Left lung (tissue), 10 donors: ENCODE data around the gene IL4I1. TPM values are rescaled to one million over a fixed set of nuclear protein-coding genes. Genes with fewer than 3 reads are reported as not detected.
A peak's percentile ranks its signal among the peaks of the same experiment; 100 is the strongest.

ENCODE experiments used
- ATAC-seq: fragments of 200-7000 bp; cut with Tn5 transposase; one replicate; pipeline ENCODE4 v1.9.1; 2020; ENCODE audit warnings: moderate library complexity
- DNase-seq, 4 donors: peaks; one replicate each; pipeline ENCODE4 v3.0.0-alpha.2; 2013 to 2020
- H3K27ac ChIP-seq, 2 donors: fragments of 200-600 bp; sonication (generic) in 1 of 2; one replicate each; pipeline versions ENCODE4 v1.5.0 to v1.8.0; 2020 to 2021
- H3K27me3 ChIP-seq, 2 donors: fragments of 200-600 bp; sonication (generic) in 1 of 2; one replicate each; pipeline versions ENCODE4 v1.5.0 to v1.8.0; 2020 to 2021
- H3K36me3 ChIP-seq, 2 donors: fragments of 200-600 bp; sonication (generic) in 1 of 2; one replicate each; pipeline versions ENCODE4 v1.5.0 to v1.8.0; 2020 to 2021
- H3K4me1 ChIP-seq, 2 donors: fragments of 200-600 bp; one replicate each; pipeline ENCODE4 v1.8.0; 2021
- H3K4me3 ChIP-seq, 2 donors: fragments of 200-600 bp; sonication (generic) in 1 of 2; one replicate each; pipeline versions ENCODE4 v1.5.0 to v1.8.0; 2020 to 2021; ENCODE audit warnings: mild to moderate bottlenecking in 1 of 2
- H3K9me3 ChIP-seq, 2 donors: fragments of 200-600 bp; sonication (generic) in 1 of 2; one replicate each; pipeline versions ENCODE4 v1.5.0 to v1.8.0; 2020 to 2021
- intact Hi-C, 2 donors: fragments of 100-400 bp; cut with DNase I; formaldehyde crosslinking; loops; one replicate each; pipeline versions ENCODE4 v1.11.2 to v1.14.2; 2022
- polyA plus RNA-seq, 6 donors: library from polyadenylated mRNA; unstranded; fragments of 120-200 nt; gene quantifications; one replicate each; pipeline ENCODE4 v1.2.1, GENCODE V29; 2013; ENCODE audit not compliant: insufficient read length in 6 of 6
- total RNA-seq, 2 donors: library from RNA; stranded (reverse); fragmentation: NEBNext Ultra II Directional; extraction: Animal tissue kit (Norgen Biotek cat#: 25700); gene quantifications; one replicate each; pipeline ENCODE4 v1.2.1, GENCODE V29; 2021
- TF ChIP-seq, protein P1 (sequence below), 2 donors: fragments of 200-600 bp; sonication (generic) in 1 of 2; IDR thresholded peaks; one replicate each; pipeline versions ENCODE4 v1.5.0 to v1.8.0; 2021; ENCODE audit warnings: antibody characterized with exemption in 2 of 2
- donor health status: DM: no; HTN: yes; CAD: no.
- donor health status: DM: no; HTN: no; CAD: no.

IL4I1 gene
- total and polyA plus RNA-seq, 8 donors = 1.1 to 6.5 (median 1.8) TPM

DNA sequence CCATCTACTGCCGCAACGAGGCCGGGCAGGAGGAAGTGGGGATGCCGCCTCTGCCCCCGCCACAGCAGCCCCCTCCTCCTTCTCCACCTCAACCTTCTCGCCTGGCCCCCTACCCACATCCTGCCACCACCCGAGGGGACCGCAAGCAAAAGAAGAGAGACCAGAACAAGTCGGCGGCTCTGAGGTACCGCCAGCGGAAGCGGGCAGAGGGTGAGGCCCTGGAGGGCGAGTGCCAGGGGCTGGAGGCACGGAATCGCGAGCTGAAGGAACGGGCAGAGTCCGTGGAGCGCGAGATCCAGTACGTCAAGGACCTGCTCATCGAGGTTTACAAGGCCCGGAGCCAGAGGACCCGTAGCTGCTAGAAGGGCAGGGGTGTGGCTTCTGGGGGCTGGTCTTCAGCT, 36.0 kb upstream of the IL4I1 start:
- Histone ChIP-seq H3K36me3 (peaks cover 0 to 18% of the 10 kb centered on the region in 2 donors), H3K9me3 (no peaks in the 10 kb centered on the region), H3K27ac (no peak overlapping the region), H3K4me1 (peaks cover 0 to 29% of the 10 kb centered on the region in 2 donors), H3K27me3 (no peaks in the 10 kb centered on the region), H3K4me3 (no peak overlapping the region)
- TF ChIP-seq, protein P1, sequence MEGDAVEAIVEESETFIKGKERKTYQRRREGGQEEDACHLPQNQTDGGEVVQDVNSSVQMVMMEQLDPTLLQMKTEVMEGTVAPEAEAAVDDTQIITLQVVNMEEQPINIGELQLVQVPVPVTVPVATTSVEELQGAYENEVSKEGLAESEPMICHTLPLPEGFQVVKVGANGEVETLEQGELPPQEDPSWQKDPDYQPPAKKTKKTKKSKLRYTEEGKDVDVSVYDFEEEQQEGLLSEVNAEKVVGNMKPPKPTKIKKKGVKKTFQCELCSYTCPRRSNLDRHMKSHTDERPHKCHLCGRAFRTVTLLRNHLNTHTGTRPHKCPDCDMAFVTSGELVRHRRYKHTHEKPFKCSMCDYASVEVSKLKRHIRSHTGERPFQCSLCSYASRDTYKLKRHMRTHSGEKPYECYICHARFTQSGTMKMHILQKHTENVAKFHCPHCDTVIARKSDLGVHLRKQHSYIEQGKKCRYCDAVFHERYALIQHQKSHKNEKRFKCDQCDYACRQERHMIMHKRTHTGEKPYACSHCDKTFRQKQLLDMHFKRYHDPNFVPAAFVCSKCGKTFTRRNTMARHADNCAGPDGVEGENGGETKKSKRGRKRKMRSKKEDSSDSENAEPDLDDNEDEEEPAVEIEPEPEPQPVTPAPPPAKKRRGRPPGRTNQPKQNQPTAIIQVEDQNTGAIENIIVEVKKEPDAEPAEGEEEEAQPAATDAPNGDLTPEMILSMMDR (IDR thresholded peaks at IDR 0.05) = no peak
- DNase-seq = peak in 1 of 4 donors; percentile 75
- intact Hi-C loops = loop anchor here in 1 of 2 donors (10.0 kb wide), 1 partner anchor 52 kb away; no protein-coding TSS in a partner anchor
- ATAC-seq = no peak

DNA sequence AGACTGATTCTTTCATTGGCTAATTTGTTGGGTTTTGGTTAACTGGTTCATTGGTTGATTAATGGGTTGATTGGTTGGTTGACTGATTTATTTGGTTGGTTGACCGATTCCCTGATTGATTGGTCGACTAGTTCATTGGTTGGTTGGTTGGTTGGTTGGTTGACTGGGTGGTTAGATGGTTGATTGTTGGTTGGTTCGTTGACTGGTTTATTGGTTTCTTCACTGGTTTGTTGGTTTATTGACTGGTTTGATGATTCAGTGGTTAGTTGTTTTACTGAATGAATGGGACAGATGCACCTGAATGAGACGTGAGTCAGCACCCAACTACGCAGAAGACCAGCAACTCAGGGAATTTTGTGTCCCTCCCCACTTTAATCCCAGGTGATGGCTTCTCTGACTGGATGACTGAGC, 35.4 kb upstream of the IL4I1 start:
- no peak for ATAC-seq
- TF ChIP-seq, protein P1 (IDR thresholded peaks at IDR 0.05) = no peak
- intact Hi-C loops = loop anchor here in 1 of 2 donors (10.0 kb wide), 1 partner anchor 53 kb away; no protein-coding TSS in a partner anchor

DNA sequence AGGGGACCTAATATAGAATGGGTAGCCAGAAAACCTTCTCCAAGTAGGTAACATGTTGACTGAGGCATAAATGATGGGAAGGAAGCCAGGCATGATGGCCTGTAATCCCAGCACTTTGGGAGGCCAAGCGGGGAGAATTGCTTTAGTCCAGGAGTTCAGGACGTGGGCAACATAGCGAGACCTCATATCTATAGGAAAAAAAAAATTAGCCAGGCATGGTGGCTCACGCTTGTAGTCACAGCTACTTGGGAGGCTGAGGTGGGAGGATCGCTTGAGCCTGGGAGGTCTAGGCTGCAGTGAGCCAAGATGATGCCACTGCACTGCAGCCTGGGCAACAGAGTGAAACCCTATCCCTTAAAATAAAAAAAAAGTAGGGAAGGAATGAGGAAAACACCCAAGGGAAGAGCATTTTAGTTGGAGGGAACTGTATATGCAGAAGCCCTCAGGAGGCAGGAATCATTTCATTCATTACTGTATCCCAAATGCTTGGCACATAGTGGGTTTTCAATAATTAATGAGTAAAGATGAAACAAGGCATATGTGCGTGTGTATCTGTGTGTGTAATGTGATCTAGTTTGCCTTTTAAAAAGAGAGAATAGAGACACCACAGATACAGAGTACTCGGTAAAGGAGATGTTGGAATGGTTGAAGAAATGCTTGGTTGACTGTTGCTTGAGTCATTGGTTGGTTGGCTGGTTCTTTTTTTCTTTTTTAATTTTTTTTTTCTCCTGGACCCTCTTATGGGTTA, 34.8 kb upstream of the IL4I1 start:
- Histone ChIP-seq H3K4me3 (no peak overlapping the region), H3K27me3 (no peaks in the 10 kb centered on the region), H3K36me3 (peaks cover 0 to 31% of the 10 kb centered on the region in 2 donors), H3K9me3 (no peaks in the 10 kb centered on the region), H3K4me1 (peaks cover 0 to 33% of the 10 kb centered on the region in 2 donors), H3K27ac (no peak overlapping the region)
- TF ChIP-seq, protein P1 (IDR thresholded peaks at IDR 0.05) = no peak
- intact Hi-C loops = loop anchor here in 1 of 2 donors (10.0 kb wide), 1 partner anchor 53 kb away; no protein-coding TSS in a partner anchor
- ATAC-seq = no peak
- peak in 1 of 4 donors; percentile 2 for DNase-seq

More for the DNA sequence above, 35.4 kb upstream of the IL4I1 start:
- peaks cover 0 to 29% of the 10 kb centered on the region in 2 donors for H3K4me1 ChIP-seq
- H3K4me3 ChIP-seq = no peak overlapping the region
- peaks cover 0 to 25% of the 10 kb centered on the region in 2 donors for H3K36me3 ChIP-seq
- H3K9me3 ChIP-seq = no peaks in the 10 kb centered on the region
- H3K27ac ChIP-seq = no peak overlapping the region
- DNase-seq = no peak
- H3K27me3 ChIP-seq = no peaks in the 10 kb centered on the region

DNA sequence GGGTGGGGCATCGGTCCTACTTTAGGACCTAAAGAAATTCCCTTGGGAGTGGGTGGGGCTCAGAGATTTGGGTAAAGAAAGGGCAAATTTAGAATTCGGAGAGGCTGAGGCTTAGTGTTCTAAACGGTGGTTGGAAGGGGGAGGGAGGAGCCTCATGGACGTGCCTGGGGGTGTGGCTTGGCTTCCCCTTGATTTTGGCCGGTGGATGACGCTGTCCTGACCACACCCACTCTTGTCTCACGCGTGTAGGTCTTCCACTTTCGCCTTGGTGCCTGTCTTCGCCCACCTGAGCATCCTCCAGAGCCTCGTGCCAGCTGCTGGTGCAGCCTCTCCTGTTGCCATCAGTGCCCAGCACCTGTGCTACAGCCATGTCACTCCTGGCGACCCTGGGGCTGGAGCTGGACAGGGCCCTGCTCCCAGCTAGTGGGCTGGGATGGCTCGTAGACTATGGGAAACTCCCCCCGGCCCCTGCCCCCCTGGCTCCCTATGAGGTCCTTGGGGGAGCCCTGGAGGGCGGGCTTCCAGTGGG, 33.9 kb upstream of the IL4I1 start:
- peaks cover 0 to 40% of the 10 kb centered on the region in 2 donors for H3K36me3 ChIP-seq
- peak overlapping the region in 1 of 2 donors; percentile 99 for H3K4me3 ChIP-seq
- H3K27ac ChIP-seq = peak overlapping the region in 1 of 2 donors; percentile 95

More for the DNA sequence above, 33.9 kb upstream of the IL4I1 start:
- TF ChIP-seq, protein P1 (IDR thresholded peaks at IDR 0.05) = no peak
- intact Hi-C loops = loop anchor here in 1 of 2 donors (10.0 kb wide), 1 partner anchor 54 kb away; no protein-coding TSS in a partner anchor
- Histone ChIP-seq H3K9me3 (no peaks in the 10 kb centered on the region), H3K4me1 (peaks cover 0 to 42% of the 10 kb centered on the region in 2 donors), H3K27me3 (no peaks in the 10 kb centered on the region)
- DNase-seq = peak in 1 of 4 donors; percentile 79
- ATAC-seq = no peak
